K562 (cell line): ENCODE measurements around the gene HELZ. TPM values are rescaled to one million over a fixed set of nuclear protein-coding genes. Genes with fewer than 3 reads are reported as not detected.

Source experiments
- ATAC-seq: fragments of 200-7000 bp; cut with Tn5 transposase; 3 replicates; pipeline ENCODE4 v1.9.1; 2020; ENCODE audit warnings: moderate library complexity
- BruUV-seq: library from RNA; stranded (reverse); fragments of 400-500 nt; replicated peaks from 2 replicates; lab custom pipeline; 2021; lab: Mats Ljungman, UMichigan
- CTCF ChIA-PET: fragments of 300-600 bp; formaldehyde crosslinking; extraction: SDS; loops from one replicate; lab custom pipeline; 2021; ENCODE audit warnings: low intra/inter-chr PET ratio; lab: Yijun Ruan, JAX
- POLR2A ChIA-PET: fragments of 300-600, 350-650 bp; sonication (Branson Sonifier 250); formaldehyde crosslinking; extraction: SDS; loops from one replicate; lab custom pipeline; 2021; ENCODE audit warnings: antibody characterized with exemption, inconsistent platforms; lab: Yijun Ruan, JAX
- DNase-seq, 4 experiments: peaks; one replicate each; pipeline versions ENCODE4 v3.0.0 to v3.0.0-alpha.2; 2011 to 2018; ENCODE audit warnings: low spot score in 3 of 4, mixed read lengths in 3 of 4; ENCODE audit errors: extremely low read depth in 1 of 4
- FAIRE-seq: peaks from 2 replicates; lab custom pipeline; 2011; peaks lifted over from hg19 to GRCh38; lab: Jason Lieb, UNC
- H2AFZ ChIP-seq: 2 replicates; pipeline ENCODE4 v1.6.0; 2011; ENCODE audit warnings: low read depth, low read length, control low read depth, inconsistent platforms
- H3K27ac ChIP-seq: fragments of 200-600 bp; 3 replicates; pipeline ENCODE4 v1.8.0; 2011; ENCODE audit warnings: low read depth, mild to moderate bottlenecking, control low read depth, inconsistent platforms, low read length, moderate library complexity, mixed read lengths; ENCODE audit errors: extremely low read depth
- H3K27me3 ChIP-seq, 2 experiments: fragments of 300-600 bp in 1 of 2; 2 replicates in 1 of 2; 3 replicates in 1 of 2; pipeline versions ENCODE4 v1.6.0 to v1.8.0; 2011; ENCODE audit warnings: inconsistent platforms in 2 of 2, low read length in 2 of 2, mild to moderate bottlenecking in 1 of 2, mixed read lengths in 1 of 2, moderate library complexity in 1 of 2; ENCODE audit not compliant: control insufficient read depth in 2 of 2, insufficient read depth in 2 of 2
- H3K36me3 ChIP-seq: fragments of 300-600 bp; 3 replicates; pipeline ENCODE4 v1.8.0; 2011; ENCODE audit warnings: mild to moderate bottlenecking, low read length, inconsistent platforms; ENCODE audit not compliant: control insufficient read depth, insufficient read depth
- H3K4me1 ChIP-seq, 2 experiments: fragments of 200-600 bp in 1 of 2; replicated peaks in 1 of 2; 2 replicates in 1 of 2; 3 replicates in 1 of 2; pipeline versions ENCODE4 v1.5.1 to v1.8.0; 2011; ENCODE audit warnings: inconsistent platforms in 2 of 2, low read length in 2 of 2, mild to moderate bottlenecking in 1 of 2, mixed read lengths in 1 of 2, moderate library complexity in 1 of 2; ENCODE audit not compliant: control insufficient read depth in 2 of 2, insufficient read depth in 2 of 2
- H3K4me2 ChIP-seq: 2 replicates; pipeline ENCODE4 v1.6.1; 2011; ENCODE audit warnings: low read length, control low read depth, inconsistent platforms, mixed read lengths; ENCODE audit not compliant: insufficient read depth
- H3K4me3 ChIP-seq: fragments of 200-600 bp; sonication (generic), shearing (Covaris generic); 2 replicates; pipeline ENCODE4 v1.5.1; 2016; ENCODE audit warnings: control low read depth, inconsistent platforms
- H3K79me2 ChIP-seq: fragments of 200-600 bp; 3 replicates; pipeline ENCODE4 v1.8.0; 2011; ENCODE audit warnings: low read length, inconsistent platforms; ENCODE audit not compliant: control insufficient read depth, insufficient read depth
- H3K9ac ChIP-seq, 2 experiments: 2 replicates each; pipeline versions ENCODE4 v1.6.0 to v1.6.1; 2011; ENCODE audit warnings: low read depth in 2 of 2, low read length in 2 of 2, control low read depth in 1 of 2, inconsistent platforms in 1 of 2, mild to moderate bottlenecking in 1 of 2, mixed read lengths in 1 of 2; ENCODE audit not compliant: insufficient read depth in 1 of 2
- H3K9me1 ChIP-seq: one replicate; pipeline ENCODE4 v1.6.0; 2011; ENCODE audit warnings: inconsistent platforms, mild to moderate bottlenecking, low read length, moderate library complexity; ENCODE audit not compliant: control insufficient read depth, insufficient read depth
- H3K9me3 ChIP-seq: replicated peaks from 2 replicates; pipeline ENCODE4 v1.5.1; 2011; ENCODE audit warnings: low read depth, low read length, inconsistent platforms; ENCODE audit not compliant: control insufficient read depth, insufficient read depth
- H4K20me1 ChIP-seq: replicated peaks from 2 replicates; pipeline ENCODE4 v1.6.1; 2011; ENCODE audit warnings: low read length, inconsistent platforms, mixed read lengths; ENCODE audit not compliant: control insufficient read depth, insufficient read depth
- ARID2 ChIP-seq: fragments of 450-650 bp; IDR thresholded peaks from 2 replicates; pipeline ENCODE4 v1.6.1; 2017; ENCODE audit warnings: antibody characterized with exemption, mild to moderate bottlenecking
- POLR2B ChIP-seq: fragments of 450-650 bp; IDR thresholded peaks from 2 replicates; pipeline ENCODE4 v1.6.1; 2018; ENCODE audit warnings: low read depth; ENCODE audit not compliant: partially characterized antibody
- SRSF7 ChIP-seq: fragments of 200-400 bp; formaldehyde crosslinking; optimal IDR thresholded peaks from 2 replicates; pipeline ENCODE3; 2017; ENCODE audit warnings: mild to moderate bottlenecking, low read depth, low read length
- ZNF165 ChIP-seq: fragments of 250-450 bp; sonication (Bioruptor Pico); IDR thresholded peaks from 2 replicates; pipeline ENCODE4 v1.4.0; 2020; ENCODE audit warnings: borderline replicate concordance
- WGBS: fragments of 100-300 bp; shearing (Covaris generic); methylation state at CpG from one replicate; pipeline ENCODE4 v1.1.6; 2016; ENCODE audit warnings: low coverage, mixed read lengths; ENCODE audit not compliant: insufficient coverage; ENCODE audit errors: missing lambda C conversion rate; 5-methylcytosine and 5-hydroxymethylcytosine counted together
- in situ Hi-C: fragments of 300-500 bp; cut with MboI; formaldehyde crosslinking; loops from 4 replicates; pipeline ENCODE4 v1.15.0; 2018; ENCODE audit warnings: inconsistent platforms, mixed read lengths
- intact Hi-C: fragments of 100-400 bp; cut with micrococcal nuclease; formaldehyde crosslinking; loops from 2 replicates; pipeline ENCODE4 v1.14.2; 2022
- polyA plus RNA-seq, 8 experiments: library from polyadenylated mRNA; depleted of rRNA in 4 of 8; stranded (reverse) in 5 of 8; unstranded in 3 of 8; fragments of >200 nt; fragmentation: Nextera tagmentation in 2 of 8; fragmentation: Illumina TruSeq in 1 of 8; extraction: Ambion mirVana in 2 of 8; extraction: Trizol in 1 of 8; gene quantifications; 2 replicates each; pipeline versions ENCODE4 v1.2.1 to v1.2.3, GENCODE V29; 2011 to 2014; ENCODE audit warnings: inconsistent platforms in 1 of 8, missing spikeins in 1 of 8
- total RNA-seq, 7 experiments: library from RNA; depleted of rRNA in 6 of 7; stranded (reverse); fragments of >200 nt in 6 of 7; fragmentation: Illumina TruSeq in 2 of 7; extraction: Trizol in 2 of 7; gene quantifications; 2 replicates each; pipeline versions ENCODE4 v1.2.1 to v1.2.3, GENCODE V29; 2011 to 2021; ENCODE audit warnings: low replicate concordance in 1 of 7

HELZ gene
- total and polyA plus RNA-seq, 9 of the 15 experiments (the other 6 are each of a cell fraction or from before 2014, with no cell fraction given) = 5.2 to 39.8 (median 17.3) TPM

DNA sequence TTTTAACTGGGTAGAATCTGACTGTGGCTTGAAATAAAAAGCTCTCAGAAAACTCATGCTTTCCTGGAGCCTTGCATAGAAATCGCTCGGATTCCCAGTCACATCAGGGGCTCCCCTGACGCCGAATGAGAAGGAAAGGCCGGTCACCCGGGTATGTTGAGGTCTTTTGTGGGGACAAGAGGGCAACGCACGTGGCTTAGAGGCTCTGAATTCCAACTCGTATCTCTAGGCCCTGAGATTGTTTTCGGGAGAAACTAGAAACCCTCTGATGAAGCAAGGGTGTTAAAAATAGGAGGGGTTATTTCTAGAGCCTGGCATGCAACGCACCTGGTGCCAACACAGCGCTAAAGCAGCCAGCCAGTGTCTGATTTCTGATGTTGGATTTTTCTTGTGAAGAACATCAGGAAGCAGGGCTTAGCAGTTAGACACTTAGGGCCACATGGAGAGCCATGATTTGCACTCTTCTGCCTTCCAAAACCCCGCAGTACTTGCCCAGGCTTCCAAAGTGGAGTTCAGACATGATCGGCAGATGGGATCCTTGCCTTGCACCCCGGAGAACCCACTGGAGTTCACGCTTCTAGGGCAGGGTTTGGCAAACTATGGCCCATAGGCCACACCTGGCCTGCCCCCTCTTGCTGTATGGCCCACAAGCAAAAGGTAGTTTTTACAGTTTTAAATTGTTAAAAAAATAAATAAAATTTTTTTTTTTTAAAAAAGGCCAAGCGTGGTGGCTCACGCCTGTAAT lies 188.1 kb downstream of the HELZ start:
- ATAC-seq (no peak), FAIRE-seq (no peak), DNase-seq (no peak)
- H3K36me3 ChIP-seq = no peaks in the 10 kb centered on the region; the same call in 2 of the 3 replicates
- H3K27ac ChIP-seq = no peak overlapping the region
- peaks cover 28 to 47% of the 10 kb centered on the region in 2 experiments for H3K27me3 ChIP-seq
- no peak overlapping the region for H2AFZ ChIP-seq
- POLR2A ChIA-PET = no interaction called here
- CTCF ChIA-PET = no interaction called here
- BruUV-seq = no TSS peak
- no peak overlapping the region for H3K9ac ChIP-seq
- no peak overlapping the region for H3K4me3 ChIP-seq
- WGBS = 29% methylated on average over 18 of the region's 18 CpGs
- in situ Hi-C loops (no loop called here), intact Hi-C loops (no loop called here)
- no peaks in the 10 kb centered on the region for H4K20me1 ChIP-seq
- H3K9me3 ChIP-seq = no peaks in the 10 kb centered on the region
- no peaks in the 10 kb centered on the region for H3K9me1 ChIP-seq
- peaks cover 0 to 6% of the 10 kb centered on the region in 2 experiments; a peak in 1 of 5 replicates for H3K4me1 ChIP-seq
- no peaks in the 10 kb centered on the region for H3K79me2 ChIP-seq
- no peak overlapping the region for H3K4me2 ChIP-seq
- TF ChIP-seq POLR2B (no peak), ZNF165 (no peak), ARID2 (no peak), SRSF7 (no peak)
